Measurements from ENCODE around the gene GDF9.

Gene GDF9, protein sequence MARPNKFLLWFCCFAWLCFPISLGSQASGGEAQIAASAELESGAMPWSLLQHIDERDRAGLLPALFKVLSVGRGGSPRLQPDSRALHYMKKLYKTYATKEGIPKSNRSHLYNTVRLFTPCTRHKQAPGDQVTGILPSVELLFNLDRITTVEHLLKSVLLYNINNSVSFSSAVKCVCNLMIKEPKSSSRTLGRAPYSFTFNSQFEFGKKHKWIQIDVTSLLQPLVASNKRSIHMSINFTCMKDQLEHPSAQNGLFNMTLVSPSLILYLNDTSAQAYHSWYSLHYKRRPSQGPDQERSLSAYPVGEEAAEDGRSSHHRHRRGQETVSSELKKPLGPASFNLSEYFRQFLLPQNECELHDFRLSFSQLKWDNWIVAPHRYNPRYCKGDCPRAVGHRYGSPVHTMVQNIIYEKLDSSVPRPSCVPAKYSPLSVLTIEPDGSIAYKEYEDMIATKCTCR

DNA sequence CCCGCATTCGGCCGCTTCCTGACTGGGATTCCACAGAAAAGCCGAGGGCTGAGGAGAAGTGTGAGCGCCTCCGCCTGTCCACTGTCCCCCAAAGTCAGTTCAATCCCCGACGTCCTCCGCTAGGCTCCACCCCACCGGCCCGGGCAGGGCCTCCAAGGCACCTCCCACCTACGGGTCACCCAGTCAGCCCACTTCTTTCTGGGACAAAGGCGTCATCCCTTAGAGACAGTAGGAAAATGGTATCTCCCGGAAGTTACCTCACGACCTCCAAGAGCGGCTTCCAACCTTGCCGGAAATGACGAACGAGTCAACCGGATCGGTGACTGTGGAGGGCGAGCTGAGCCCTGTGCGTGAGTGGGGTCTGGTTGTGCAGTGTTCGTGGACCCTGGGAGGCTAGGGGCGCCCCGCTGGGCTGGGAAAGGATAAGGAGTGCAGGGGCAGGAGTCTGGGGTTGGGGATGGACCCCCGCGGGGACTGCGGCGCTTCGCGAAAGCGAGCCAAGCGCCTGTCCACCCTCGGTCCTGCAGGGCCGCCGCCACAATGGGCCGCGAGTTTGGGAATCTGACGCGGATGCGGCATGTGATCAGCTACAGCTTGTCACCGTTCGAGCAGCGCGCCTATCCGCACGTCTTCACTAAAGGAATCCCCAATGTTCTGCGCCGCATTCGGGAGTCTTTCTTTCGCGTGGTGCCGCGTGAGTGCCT lies at the start of gene GDF9, which contains the start of gene UQCRQ:
Gene GDF9 (minus strand): TSS at position 128 of the 704 bp plus-strand sequence. CDS start 1,936 bp downstream, outside the sequence.
Gene UQCRQ (plus strand): TSS at position 301 of the 704 bp plus-strand sequence. CDS start 240 bp downstream, at position 541.
- peak within 1 kb of the TSS; percentile 93 for H2AFZ ChIP-seq (ENCODE audit: low read depth, low read length, severe bottlenecking)
- H3K36me3 ChIP-seq (ENCODE audit: low read length): 0 out of 2 replicates have a peak, but pooled peaks cover 2% of the 10 kb centered on the region
- peak within 1 kb of the TSS; percentile 96 for H3K4me3 ChIP-seq (ENCODE audit: insufficient read depth, low read length, poor library complexity, severe bottlenecking)
- H3K9me2 ChIP-seq (replicated peaks; ENCODE audit: insufficient read depth, low read length): no peaks in the 10 kb centered on the region
- no peaks in the 10 kb centered on the region for H3K9me3 ChIP-seq (ENCODE audit: insufficient read depth, low read length)
- H3K79me2 ChIP-seq (ENCODE audit: insufficient read depth, low read length): peaks cover 13% of the 10 kb centered on the region
- peak within 1 kb of the TSS; percentile 88 for H3K4me2 ChIP-seq (ENCODE audit: low read depth, low read length, poor library complexity, severe bottlenecking)
- no peaks in the 10 kb centered on the region for H4K20me1 ChIP-seq (ENCODE audit: low read depth, low read length)
- H3K27ac ChIP-seq (ENCODE audit: low read depth, low read length): peak within 1 kb of the TSS; percentile 29
- no peaks in the 10 kb centered on the region for H3K27me3 ChIP-seq (ENCODE audit: low read length)
- peak within 1 kb of the TSS; percentile 93 for H3K9ac ChIP-seq (ENCODE audit: low read length)
- TF ChIP-seq, protein P1, sequence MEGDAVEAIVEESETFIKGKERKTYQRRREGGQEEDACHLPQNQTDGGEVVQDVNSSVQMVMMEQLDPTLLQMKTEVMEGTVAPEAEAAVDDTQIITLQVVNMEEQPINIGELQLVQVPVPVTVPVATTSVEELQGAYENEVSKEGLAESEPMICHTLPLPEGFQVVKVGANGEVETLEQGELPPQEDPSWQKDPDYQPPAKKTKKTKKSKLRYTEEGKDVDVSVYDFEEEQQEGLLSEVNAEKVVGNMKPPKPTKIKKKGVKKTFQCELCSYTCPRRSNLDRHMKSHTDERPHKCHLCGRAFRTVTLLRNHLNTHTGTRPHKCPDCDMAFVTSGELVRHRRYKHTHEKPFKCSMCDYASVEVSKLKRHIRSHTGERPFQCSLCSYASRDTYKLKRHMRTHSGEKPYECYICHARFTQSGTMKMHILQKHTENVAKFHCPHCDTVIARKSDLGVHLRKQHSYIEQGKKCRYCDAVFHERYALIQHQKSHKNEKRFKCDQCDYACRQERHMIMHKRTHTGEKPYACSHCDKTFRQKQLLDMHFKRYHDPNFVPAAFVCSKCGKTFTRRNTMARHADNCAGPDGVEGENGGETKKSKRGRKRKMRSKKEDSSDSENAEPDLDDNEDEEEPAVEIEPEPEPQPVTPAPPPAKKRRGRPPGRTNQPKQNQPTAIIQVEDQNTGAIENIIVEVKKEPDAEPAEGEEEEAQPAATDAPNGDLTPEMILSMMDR (IDR thresholded peaks at IDR 0.05; ENCODE audit: insufficient read depth, low read length, poor library complexity, severe bottlenecking): no peak
- no peak for TF ChIP-seq EZH2phosphoT487 (conservative IDR thresholded peaks at IDR 0.05; ENCODE audit: low read length)
- H3F3A ChIP-seq (ENCODE audit: insufficient read depth): peaks cover 6% of the 10 kb centered on the region; the same call in 1 of the 2 replicates

DNA sequence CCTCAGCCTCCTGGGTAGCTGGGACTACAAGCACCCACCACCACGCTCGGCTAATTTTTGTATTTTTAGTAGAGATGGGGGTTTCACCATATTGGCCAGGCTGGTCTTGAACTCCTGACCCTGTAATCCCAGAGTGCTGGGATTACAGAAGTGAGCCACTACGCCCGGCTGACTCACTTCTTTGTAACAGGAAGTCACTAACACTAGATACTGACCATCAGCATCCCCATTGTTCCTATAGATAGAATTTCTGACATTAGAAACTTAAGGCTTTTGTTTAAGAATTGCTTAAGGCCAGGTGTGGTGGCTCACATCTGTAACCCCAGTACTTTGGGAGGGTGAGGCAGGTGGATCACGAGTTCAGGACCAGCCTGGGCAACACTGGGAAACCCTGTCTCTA lies 49.4 kb upstream of the GDF9 start:
- Histone ChIP-seq H3K9ac (ENCODE audit: low read length) (no peak overlapping the region), H3K9me2 (replicated peaks; ENCODE audit: insufficient read depth, low read length) (no peaks in the 10 kb centered on the region), H3K27ac (ENCODE audit: low read depth, low read length) (no peak overlapping the region), H3K4me3 (ENCODE audit: insufficient read depth, low read length, poor library complexity, severe bottlenecking) (no peak overlapping the region), H3K9me3 (ENCODE audit: insufficient read depth, low read length) (no peaks in the 10 kb centered on the region), H3K36me3 (ENCODE audit: low read length) (peaks cover 4% of the 10 kb centered on the region; the same call in 1 of the 2 replicates), H3K27me3 (ENCODE audit: low read length) (no peaks in the 10 kb centered on the region), H3K4me2 (ENCODE audit: low read depth, low read length, poor library complexity, severe bottlenecking) (no peak overlapping the region), H3K79me2 (ENCODE audit: insufficient read depth, low read length) (no peaks in the 10 kb centered on the region), H2AFZ (ENCODE audit: low read depth, low read length, severe bottlenecking) (no peak overlapping the region), H4K20me1 (ENCODE audit: low read depth, low read length) (0 out of 2 replicates have a peak, but pooled peaks cover 4% of the 10 kb centered on the region), H3F3A (ENCODE audit: insufficient read depth) (no peaks in the 10 kb centered on the region; the same call in 1 of the 2 replicates)
- TF ChIP-seq, protein P1 (IDR thresholded peaks at IDR 0.05; ENCODE audit: insufficient read depth, low read length, poor library complexity, severe bottlenecking): no peak
- TF ChIP-seq EZH2phosphoT487 (conservative IDR thresholded peaks at IDR 0.05; ENCODE audit: low read length): no peak

DNA sequence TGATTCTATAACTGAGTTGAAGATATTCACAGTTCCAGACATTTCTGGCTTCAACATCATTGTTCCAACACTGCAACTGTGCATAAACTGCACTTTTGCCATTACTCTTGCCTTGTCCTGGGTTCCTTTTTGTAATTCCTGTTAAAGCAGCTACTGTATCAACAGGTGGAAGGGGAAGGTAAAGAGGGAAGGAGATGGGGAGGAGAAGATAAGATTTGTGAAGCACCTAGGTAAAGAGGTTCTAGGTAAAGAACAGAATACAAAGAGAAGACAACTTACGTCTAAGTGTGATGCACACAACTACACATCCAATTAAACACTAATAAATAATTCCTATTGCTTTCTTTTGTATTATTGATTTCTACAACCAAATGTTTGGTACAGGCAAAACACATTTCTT lies 43.4 kb upstream of the GDF9 start:
- Histone ChIP-seq H3K27ac (ENCODE audit: low read depth, low read length) (no peak overlapping the region), H3F3A (ENCODE audit: insufficient read depth) (no peaks in the 10 kb centered on the region; the same call in 1 of the 2 replicates), H3K9me2 (replicated peaks; ENCODE audit: insufficient read depth, low read length) (no peaks in the 10 kb centered on the region), H3K9ac (ENCODE audit: low read length) (no peak overlapping the region), H3K36me3 (ENCODE audit: low read length) (0 out of 2 replicates have a peak, but pooled peaks cover 4% of the 10 kb centered on the region), H3K79me2 (ENCODE audit: insufficient read depth, low read length) (no peaks in the 10 kb centered on the region), H3K4me2 (ENCODE audit: low read depth, low read length, poor library complexity, severe bottlenecking) (no peak overlapping the region), H4K20me1 (ENCODE audit: low read depth, low read length) (0 out of 2 replicates have a peak, but pooled peaks cover 4% of the 10 kb centered on the region), H3K27me3 (ENCODE audit: low read length) (no peaks in the 10 kb centered on the region), H2AFZ (ENCODE audit: low read depth, low read length, severe bottlenecking) (no peak overlapping the region), H3K4me3 (ENCODE audit: insufficient read depth, low read length, poor library complexity, severe bottlenecking) (no peak overlapping the region), H3K9me3 (ENCODE audit: insufficient read depth, low read length) (no peaks in the 10 kb centered on the region)
- TF ChIP-seq, protein P1 (IDR thresholded peaks at IDR 0.05; ENCODE audit: insufficient read depth, low read length, poor library complexity, severe bottlenecking): no peak
- TF ChIP-seq EZH2phosphoT487 (conservative IDR thresholded peaks at IDR 0.05; ENCODE audit: low read length): no peak
